ENCODE measurements around the gene BBC3. TPM values are rescaled to one million over a fixed set of nuclear protein-coding genes. Genes with fewer than 3 reads are reported as not detected.
"Not testable (repeated sequence)": the region's sequence is repeated elsewhere in the genome, so short reads cannot be mapped to it uniquely, and the experiment has no call there.

BBC3 gene
- total RNA-seq, 4 donors from 2014 or later, result 11.2 to 33.0 (median 14.4) TPM

- H3K4me3 ChIP-seq (ENCODE audit: low read depth, poor library complexity, severe bottlenecking), result no peak overlapping the region
- DNase-seq (ENCODE audit: low spot score in 2 of 2), result no peak
- TF ChIP-seq POLR2A (IDR thresholded peaks at IDR 0.05) (no peak), CTCF (IDR thresholded peaks at IDR 0.05) (no peak)
- WGBS, 2 donors, result 64 to 69% methylated on average over 7 of the region's 7 CpGs
- intact Hi-C loops (cut with DNase I; ENCODE audit: low total_unique reads), result no loop called here
Measured at GRCh38 chr19:47269596-47269995, 38.6 kb upstream of the BBC3 start.

- no peak for TF ChIP-seq POLR2A (IDR thresholded peaks at IDR 0.05)
- TF ChIP-seq CTCF (IDR thresholded peaks at IDR 0.05), result no peak
- WGBS, 2 donors, result 79 to 86% methylated on average over 6 of the region's 6 CpGs
- DNase-seq (ENCODE audit: low spot score in 2 of 2), result no peak
- H3K4me3 ChIP-seq (ENCODE audit: low read depth, poor library complexity, severe bottlenecking), result no peak overlapping the region
- intact Hi-C loops (cut with DNase I; ENCODE audit: low total_unique reads), result no loop called here
Measured at GRCh38 chr19:47268028-47268427, 37.0 kb upstream of the BBC3 start.

GRCh38 chr19:47267350-47267759, 36.4 kb upstream of the BBC3 start:
- TF ChIP-seq CTCF (IDR thresholded peaks at IDR 0.05) (no peak), POLR2A (IDR thresholded peaks at IDR 0.05) (no peak)
- no peak for DNase-seq (ENCODE audit: low spot score in 2 of 2)
- intact Hi-C loops (cut with DNase I; ENCODE audit: low total_unique reads), result no loop called here
- no peak overlapping the region for H3K4me3 ChIP-seq (ENCODE audit: low read depth, poor library complexity, severe bottlenecking)
- WGBS, 2 donors, result 62 to 65% methylated on average over 14 of the region's 14 CpGs

- H3K4me3 ChIP-seq (ENCODE audit: low read depth, poor library complexity, severe bottlenecking), result no peak overlapping the region
- intact Hi-C loops (cut with DNase I; ENCODE audit: low total_unique reads), result no loop called here
- DNase-seq (ENCODE audit: low spot score in 2 of 2), result no peak
- 83 to 92% methylated on average over 21 of the region's 21 CpGs for WGBS, 2 donors
- TF ChIP-seq CTCF (IDR thresholded peaks at IDR 0.05) (no peak), POLR2A (IDR thresholded peaks at IDR 0.05) (no peak)
Measured at GRCh38 chr19:47266401-47266941, 35.5 kb upstream of the BBC3 start.

- intact Hi-C loops (cut with DNase I; ENCODE audit: low total_unique reads), result no loop called here
- WGBS, 2 donors, result 91 to 93% methylated on average over 19 to 24 of the region's 30 CpGs
- DNase-seq (ENCODE audit: low spot score in 2 of 2), result no peak
Measured at GRCh38 chr19:47264629-47265028, 33.6 kb upstream of the BBC3 start.

GRCh38 chr19:47261946-47262793, 31.2 kb upstream of the BBC3 start:
- intact Hi-C loops (cut with DNase I; ENCODE audit: low total_unique reads); DNase-seq (ENCODE audit: low spot score in 2 of 2); H3K4me3 ChIP-seq (ENCODE audit: low read depth, poor library complexity, severe bottlenecking): not testable (repeated sequence)
- WGBS, 2 donors, result 87 to 88% methylated on average over 13 to 14 of the region's 14 CpGs

More at GRCh38 chr19:47264629-47265028, 33.6 kb upstream of the BBC3 start:
- no peak for TF ChIP-seq CTCF (IDR thresholded peaks at IDR 0.05)
- TF ChIP-seq POLR2A (IDR thresholded peaks at IDR 0.05), result no peak
- no peak overlapping the region for H3K4me3 ChIP-seq (ENCODE audit: low read depth, poor library complexity, severe bottlenecking)
